AG09319 (cell line): ENCODE measurements around the gene MYO1D.

Experiments
- DNase-seq: peaks from one replicate; pipeline ENCODE4 v3.0.0-alpha.2; 2010; ENCODE audit warnings: low read depth; ENCODE audit errors: extremely low read depth
- CTCF ChIP-seq: IDR thresholded peaks from 2 replicates; pipeline ENCODE4 v1.5.1; 2011; ENCODE audit warnings: low read depth, mild to moderate bottlenecking, inconsistent platforms, low read length, moderate library complexity

The MYO1D gene

GRCh38 chr17:32520104-32520701 lies 356.7 kb downstream of the MYO1D start:
- DNase-seq = no peak
- no peak for TF ChIP-seq CTCF

GRCh38 chr17:32519228-32520103 lies 357.5 kb downstream of the MYO1D start:
- TF ChIP-seq CTCF = no peak
- DNase-seq = no peak

- TF ChIP-seq CTCF = no peak
- DNase-seq = no peak
Measured at GRCh38 chr17:32518646-32519227, 358.2 kb downstream of the MYO1D start.

- no peak for DNase-seq
- no peak for TF ChIP-seq CTCF
Measured at GRCh38 chr17:32517982-32518381, 358.9 kb downstream of the MYO1D start.

GRCh38 chr17:32516940-32517701 lies 359.8 kb downstream of the MYO1D start:
- TF ChIP-seq CTCF = no peak
- DNase-seq = no peak

- DNase-seq = no peak
Measured at GRCh38 chr17:32516450-32516849, 360.5 kb downstream of the MYO1D start.

More at GRCh38 chr17:32516450-32516849, 360.5 kb downstream of the MYO1D start:
- TF ChIP-seq CTCF = no peak
